Activated T-cell treated with anti-CD3 and anti-CD28 coated beads for 24 hours (primary cell): ENCODE measurements around the gene CLEC2L.

Experiments
- DNase-seq: peaks from one replicate; pipeline ENCODE4 v3.0.0-alpha.2; 2020; ENCODE audit warnings: low read depth

CLEC2L gene

DNA sequence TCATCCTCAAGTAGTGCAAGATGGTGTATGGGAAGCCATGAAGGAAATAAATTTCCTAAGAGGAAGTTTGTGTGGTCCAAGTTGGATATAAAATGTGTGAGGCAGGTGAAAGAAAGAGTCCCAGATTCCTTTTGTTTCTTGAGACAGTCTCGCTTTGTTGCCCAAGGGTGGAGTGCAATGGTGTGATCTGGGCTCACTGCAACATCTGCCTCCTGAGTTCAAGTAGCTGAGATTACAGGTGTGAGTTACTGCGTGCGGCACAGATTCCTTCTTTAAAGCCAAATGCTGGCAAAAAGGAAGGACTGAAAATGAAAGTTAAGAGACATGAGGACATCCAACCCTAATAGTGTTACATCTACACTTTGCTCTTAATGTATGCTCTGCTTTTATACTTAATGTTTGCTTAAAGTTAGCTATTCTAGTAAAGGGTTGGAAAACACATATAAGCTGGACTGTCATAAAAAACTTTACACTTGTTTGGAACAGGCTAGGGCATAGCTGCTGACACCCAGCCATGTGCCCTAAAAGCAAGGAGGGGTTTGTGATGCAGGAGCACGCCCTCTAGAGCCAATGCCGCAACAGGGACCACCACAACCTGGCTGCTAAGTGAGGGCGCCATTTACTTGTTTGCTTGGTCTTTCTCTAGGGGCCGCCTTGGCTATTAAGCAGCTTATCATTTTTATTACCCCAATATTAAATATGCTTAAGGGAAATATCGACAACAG, 34.5 kb downstream of the CLEC2L start:
- DNase-seq: no peak

DNA sequence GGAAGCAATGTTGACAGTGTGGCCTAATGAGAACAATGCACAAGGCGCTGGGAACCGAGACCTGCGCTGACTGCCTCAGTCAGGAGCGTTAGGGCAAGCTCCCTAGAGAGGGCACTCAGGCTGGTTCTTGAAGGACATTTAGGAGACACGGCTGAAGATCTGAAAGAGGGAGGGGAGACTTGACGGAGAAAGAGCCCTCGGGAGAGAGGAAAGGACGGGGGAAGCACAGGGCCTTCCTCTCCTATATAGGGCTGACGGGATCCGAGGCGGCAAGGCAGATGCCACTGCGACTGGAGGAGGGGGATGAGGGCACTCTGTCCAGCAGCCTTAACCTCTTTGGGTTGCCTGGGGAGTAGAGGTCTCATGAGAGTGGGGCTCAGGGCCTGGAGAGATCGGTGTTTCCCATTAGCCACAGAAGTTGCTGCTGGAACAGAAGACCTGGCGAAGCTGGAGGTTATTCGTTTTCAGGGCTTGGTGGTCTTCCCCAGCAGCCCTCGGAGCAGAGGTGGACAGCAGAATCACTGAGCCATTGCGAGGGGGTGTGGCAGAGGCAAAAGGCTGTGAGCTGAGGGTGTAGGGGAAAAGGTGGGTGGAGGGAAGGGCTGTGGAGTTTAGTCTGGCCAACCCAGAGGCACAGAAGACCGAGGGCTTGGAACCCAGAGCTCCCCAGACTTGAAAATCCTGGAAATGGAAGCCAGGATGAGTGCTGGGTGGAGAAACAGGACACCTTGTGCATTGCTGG, 36.0 kb downstream of the CLEC2L start:
- DNase-seq: no peak

DNA sequence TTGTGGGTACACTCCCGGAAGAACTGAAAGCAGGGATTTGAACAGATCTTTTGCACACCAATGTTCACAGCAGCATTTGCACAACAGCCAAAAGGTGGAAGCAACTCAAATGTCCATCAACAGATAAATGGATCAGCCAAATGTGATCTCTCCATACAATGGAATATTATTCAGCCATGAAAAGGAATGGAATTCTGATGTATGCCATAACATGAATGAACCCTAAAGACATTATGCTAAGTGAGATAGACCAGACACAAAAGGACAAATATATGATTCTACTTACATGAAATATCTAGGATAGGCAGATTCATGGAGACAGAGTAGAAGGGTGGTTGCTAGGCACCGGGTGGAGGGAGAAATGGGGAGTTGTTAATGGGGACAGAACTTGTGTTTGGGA, 36.7 kb downstream of the CLEC2L start:
- DNase-seq: no peak

DNA sequence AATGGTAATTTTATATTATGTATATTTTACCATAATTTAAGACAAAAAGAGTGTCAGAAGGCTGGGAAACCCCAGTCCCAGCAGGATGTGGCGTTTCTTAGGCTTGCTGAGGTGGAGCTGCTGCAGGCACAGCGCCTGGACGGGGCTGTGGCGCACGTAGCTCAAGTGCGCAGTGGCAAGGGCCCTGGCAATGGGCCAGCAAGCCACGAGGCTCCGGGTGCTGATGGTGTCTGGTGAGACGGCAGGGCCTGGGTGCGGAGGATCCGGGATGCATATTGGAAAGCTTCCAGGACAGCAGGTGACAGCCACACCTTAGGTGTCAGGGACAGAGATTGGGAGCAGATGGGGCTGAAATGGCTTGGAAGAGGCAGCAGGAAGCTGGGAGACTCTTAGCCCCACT, 37.2 kb downstream of the CLEC2L start:
- no peak for DNase-seq

DNA sequence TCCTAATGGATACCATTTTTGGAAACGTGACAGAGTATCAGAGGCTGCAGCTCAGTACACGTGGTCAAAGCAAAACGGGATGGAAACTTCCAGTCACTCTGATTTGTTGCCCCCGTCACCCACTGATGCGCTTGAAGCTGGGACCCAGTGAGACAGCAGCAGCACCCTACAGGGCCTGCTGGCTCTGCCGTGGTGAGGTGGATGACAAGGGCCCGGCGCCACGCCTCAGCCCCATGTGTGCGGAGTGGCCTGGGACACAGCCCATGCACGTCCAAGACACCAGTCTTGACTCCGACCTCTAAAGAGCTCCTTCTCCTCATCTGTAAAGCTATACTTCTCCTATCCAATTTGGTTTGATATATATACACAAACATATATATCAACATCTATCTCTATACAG, 39.0 kb downstream of the CLEC2L start:
- no peak for DNase-seq

DNA sequence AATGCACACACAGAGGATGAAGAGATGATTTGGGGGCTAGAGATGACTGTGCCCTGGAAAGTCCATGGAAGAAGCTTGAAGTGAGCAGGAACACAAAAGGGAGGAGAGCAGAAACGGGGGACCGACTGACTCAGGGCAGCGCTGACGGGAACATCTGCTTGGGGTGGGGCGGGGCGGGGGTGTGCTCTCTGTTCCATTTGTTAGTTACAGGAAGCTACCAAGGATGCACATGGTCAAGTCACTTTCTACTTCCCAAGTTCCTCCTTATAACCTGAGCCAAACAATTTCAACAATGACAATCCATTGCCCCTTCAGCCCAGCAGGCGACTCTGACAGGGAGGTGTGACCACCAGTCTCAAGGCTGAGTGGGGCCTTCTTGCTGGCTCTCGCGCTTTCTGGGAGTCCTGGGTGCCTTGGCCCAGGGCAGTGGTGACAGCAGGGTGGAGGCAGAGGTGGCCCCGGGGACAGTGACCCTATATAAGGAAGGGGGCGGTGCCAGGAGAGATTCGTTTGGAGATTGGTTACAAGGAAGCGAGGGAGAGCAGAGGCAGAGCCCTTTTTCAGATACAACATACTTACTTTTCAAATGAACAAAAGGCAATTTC, 39.6 kb downstream of the CLEC2L start:
- no peak for DNase-seq

DNA sequence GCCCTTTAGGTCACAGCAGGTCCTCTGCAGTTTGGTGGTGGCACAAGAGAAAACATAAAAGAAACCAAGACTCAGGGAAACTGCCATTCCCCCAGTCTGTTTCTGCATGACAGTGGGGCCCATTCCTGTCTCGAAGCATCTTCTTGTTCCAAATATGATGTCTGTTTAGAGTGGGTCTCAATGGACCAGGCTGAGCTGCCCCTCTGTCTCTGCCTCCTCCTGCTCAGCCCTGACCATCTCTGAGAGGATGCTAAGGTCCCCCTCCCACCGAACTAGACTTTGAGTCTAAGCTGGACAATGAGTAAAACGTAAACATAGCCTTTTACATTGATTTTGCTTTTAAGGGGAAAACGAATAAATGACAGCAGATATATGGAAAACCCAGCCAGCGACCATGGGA, 40.4 kb downstream of the CLEC2L start:
- no peak for DNase-seq

DNA sequence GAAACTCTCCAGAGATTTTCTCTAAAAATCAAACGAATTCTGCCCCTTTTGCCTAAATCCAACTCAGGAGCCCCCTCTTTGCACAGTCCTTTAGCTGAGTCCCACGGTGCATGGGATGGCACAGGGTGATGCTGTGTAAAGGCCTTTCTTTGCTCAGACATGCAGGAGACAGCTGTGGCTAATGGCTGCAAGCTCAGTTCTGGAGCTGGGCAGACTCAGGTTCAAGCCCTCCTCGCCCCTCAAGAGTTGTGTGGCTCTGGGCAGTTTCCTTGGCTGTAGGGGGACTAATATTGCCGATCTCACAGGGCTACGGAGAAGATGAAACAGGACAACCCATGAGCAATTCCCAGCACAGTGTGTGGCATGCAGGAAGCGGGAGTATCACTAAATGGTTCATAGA, 42.6 kb downstream of the CLEC2L start:
- no peak for DNase-seq

DNA sequence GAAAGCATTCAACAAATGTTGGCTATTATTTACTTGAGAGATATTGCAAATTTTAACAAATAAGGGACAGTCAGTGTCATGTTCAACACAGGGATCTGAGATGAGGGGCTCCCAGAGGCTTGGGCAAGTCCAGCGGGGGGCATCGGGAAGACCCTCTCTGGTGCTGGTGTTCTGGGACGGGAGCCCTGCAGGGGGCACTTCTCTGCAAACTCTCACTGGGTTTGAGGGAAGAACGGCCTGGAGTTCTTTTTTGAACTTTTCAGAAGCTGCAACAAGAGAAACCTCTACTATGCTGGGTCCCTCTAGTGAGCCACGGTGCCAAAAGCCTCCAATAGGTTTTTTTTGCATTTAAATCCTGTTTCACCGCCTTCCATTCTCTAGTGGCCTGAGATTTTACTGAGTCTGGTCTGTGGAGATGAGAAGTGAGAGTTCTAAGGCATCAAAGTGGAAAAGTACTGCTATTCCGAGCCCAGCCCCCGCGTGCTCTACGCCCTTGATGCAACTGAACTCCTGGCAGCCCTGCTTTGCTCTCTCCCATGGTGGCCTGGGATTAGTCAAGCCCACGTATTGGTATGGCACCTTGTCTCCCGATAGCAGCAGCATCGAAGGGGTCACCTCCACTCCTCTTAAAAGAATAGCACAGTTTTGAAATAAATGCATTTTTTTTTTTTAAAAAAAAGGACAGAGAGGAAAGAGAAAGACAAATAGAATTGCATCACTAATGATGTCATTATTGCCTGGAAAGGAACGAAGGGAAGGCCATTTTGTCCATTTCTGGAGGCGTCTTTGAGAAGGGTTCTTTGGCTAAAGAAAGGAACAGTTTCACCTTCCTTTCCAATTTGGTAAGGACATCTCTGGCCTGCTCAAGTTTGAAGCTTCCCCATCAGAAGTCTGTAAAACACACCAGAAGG, 43.5 kb downstream of the CLEC2L start:
- DNase-seq: no peak

DNA sequence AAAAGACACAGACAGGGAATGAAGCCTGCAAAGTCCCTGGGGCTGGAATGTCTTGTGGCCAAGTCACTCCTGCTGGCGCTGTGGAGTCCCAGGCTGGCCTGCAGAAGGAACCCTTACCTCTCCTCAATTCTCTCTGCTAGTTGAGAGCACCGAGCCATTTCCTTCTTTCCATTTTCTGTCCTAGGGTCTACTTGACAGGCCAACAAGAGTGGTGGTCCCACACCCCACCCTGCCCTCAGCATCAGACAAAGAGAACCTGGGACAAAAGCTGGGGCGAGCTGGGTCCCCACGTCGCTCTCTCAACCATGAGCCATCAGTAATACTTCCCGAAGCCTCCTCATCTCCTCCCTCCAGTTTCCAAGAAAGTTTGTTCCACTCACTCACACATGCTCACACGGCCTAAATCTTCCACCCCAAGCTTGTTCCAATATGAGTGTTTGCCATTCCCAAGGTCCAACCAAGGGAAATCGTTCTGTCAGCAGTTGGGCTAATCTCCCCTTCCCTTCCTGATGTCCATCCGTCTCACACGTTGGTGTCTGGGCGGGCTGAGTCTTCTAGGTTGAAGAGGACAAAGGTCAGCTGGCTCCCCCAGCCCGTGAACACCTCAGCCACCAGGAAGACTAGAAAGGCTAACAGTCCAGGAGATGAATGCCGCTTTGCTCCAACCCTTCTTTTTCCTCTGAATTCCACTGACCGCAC, 44.3 kb downstream of the CLEC2L start:
- no peak for DNase-seq

DNA sequence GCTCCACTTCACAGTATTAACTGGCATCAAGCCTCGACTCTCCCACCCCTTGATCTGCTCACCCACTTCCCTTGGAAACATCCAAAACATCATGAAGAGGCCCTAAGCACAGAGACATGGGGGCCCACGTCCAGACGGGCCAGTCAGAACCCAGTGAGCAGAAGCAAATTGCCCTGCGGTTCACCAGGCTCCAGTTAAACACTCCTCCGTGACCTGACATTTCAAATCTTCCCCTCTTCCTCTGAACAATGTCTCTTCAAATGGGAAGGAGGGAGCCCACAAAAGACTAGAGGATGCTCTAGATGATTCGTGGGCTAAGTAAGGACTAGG, 44.8 kb downstream of the CLEC2L start:
- DNase-seq: no peak

DNA sequence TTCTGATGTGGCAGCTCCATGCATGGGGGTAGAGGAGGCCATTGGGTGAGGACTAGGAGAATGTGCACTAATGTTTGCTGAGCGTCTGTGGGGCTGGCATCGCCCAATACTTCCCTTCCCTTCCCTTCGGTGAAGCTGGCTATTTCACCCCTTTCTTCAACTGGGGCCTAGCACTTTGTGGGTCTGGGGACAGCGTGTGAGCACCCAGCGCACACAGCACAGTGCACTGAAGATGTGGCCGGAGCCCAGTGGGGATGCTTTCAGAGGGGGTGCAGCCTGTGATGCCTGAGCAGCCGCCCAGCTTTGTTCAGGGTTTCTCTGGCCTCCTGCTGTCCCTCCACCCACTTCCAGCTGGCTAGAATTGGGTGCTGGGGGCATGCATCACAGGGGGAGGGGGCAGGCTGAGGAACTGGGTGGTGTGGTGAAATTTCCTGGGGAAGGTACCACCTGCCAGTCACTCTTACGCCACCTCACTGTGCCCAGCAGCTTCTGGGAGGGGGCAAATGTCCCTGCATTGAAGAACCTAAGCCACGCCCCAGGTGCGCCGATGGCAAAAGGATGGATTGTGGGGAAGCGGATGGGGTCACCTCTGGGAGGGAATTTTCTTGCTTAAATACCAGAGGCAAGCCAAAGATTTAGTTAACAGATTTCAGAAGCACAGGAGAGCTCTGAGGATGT, 45.5 kb downstream of the CLEC2L start:
- no peak for DNase-seq

DNA sequence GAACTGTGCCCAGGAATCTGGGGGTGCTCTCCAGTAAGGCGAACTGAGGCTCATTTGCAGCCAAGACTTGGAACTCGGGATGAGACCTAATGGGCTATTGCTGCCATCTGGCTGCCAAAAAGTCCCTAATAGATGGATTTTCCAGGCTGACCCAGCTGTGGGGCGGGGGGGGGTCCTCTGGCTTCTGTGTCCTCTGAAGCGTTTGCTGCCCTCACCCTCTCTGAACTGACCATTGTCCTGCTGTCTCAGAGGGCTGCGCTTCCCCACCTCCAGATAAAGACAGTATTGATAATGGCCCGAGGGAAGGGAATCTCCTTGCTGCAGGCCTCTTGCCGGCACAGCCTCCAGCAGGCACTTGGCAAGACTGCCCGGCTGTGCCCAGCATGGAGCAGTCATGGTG, 46.6 kb downstream of the CLEC2L start:
- DNase-seq: no peak

DNA sequence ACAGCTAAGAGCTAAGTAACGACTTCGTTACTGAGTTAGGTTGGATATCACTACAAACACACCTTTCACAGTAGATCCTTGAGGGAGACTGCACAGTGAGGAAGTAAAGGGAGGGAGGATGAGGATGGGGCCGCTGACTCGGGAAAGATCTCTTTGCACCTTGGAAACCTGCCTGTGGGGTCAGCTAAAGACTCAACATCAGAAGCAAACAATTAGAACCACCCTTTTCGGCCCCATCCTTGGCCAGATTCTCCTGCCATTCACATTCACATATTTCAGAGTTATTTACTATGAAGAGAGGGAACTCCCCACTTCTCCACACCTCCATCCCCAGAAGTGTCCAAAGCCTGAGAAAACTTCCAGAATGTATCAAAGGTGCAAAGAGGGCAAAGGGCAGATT, 47.1 kb downstream of the CLEC2L start:
- no peak for DNase-seq

DNA sequence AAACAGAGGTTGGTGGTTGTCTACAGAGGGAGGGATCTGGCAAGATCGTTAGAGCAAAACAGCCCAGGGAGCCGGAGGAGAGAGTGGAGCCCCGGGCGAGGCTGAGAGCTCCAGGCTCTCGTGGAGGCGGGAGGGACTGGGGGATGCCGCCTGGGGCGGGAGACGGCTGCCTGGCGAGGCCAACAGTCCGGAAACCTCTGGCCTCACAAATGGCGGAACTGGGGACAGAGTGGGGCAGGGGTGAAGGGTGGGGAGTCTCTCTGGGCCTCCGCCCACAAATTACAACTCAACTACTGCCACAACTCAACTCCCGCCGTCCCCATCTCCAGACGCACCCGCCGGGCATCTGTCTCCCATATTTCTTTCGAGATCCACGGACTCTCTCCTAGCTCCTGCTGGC, 47.7 kb downstream of the CLEC2L start:
- no peak for DNase-seq

DNA sequence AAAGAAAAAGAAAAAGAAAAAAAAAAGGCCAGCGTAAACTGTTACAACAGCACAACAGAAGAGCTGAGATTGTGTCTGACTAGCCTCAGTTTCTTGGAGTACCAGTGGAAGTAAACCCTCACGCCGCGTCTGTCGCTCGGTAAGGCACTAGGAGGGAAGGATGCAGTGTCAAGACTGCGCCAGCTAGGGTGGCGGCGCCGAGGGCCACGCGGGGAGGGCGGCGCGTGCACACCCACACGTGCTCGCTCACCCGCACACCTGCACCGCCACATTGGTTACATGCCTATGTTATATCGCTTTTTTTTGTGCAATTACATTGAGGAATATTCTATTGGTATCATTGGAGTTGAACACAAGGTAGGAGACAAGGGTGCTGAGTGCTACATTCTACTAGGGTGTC, 48.2 kb downstream of the CLEC2L start:
- no peak for DNase-seq

DNA sequence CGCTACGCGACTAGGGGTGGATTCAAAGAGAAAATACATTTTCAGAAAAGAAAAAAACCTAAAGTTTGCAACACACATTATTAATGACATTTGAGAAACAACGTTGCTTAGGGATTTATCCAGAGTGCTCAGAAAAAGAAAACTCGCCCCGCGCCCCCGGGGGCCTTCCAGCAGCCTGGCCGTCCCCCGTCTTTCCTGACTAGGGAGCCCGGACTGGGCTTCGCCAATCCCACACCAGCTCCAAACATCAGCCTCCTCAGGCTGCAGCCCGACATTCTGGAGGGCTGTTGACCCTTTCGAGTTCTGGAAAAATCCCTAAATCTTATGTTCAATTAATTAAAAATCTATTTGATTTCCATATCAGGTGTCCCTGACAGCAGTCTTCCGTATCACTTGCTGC, 48.6 kb downstream of the CLEC2L start:
- DNase-seq: no peak

DNA sequence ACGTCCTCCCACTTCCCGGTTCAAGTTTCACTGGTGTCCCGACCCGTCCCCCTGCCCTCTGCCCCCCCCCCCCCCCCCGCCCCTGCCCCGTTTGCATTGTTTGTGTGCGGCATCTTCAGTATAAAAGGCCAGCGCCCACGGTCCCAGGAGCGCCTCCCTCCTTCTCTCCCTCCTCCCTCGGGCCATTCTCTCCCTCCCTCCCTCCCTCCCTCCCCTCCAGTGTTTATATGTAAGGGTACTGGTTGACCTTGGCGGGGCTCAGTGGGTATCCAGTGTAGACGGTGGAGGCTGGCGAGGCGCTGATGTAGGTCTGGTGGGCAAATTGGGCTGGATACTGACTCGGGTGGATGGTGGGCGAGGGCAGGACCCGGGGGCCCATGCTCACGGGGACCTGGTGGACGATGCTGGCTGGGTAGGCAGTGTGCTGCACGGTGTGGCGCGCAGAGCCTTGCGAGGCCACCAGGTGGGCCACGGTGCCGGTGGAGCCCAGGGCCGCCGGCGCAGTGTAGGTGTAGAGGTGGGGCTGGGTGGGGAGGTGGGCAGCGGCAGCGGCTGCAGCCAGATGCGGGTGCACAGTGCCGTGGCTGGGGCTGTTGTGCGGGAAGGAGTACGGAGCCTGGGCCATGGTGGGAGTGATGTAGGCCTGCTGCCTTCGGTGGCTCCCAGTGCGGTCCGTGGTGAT, 49.4 kb downstream of the CLEC2L start:
- DNase-seq: no peak

DNA sequence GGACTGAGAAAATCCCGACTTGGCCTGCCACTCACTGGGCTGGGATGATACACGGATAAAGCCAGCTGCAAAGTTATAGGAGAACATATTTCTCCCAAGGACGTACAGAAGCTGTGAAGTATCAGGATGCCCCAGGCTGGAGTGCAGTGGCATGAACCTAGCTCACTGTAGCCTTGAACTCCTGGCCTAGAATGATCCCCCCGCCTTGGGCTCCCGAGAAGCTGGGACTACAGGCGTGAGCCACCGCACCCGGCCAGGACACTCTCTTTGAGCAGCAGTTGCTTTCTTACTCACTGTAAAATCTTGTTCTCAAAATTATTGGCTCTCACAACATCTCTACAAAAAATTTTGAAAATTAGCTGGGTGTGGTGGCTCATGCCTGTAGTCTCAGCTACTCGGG, 50.4 kb downstream of the CLEC2L start:
- DNase-seq: no peak

DNA sequence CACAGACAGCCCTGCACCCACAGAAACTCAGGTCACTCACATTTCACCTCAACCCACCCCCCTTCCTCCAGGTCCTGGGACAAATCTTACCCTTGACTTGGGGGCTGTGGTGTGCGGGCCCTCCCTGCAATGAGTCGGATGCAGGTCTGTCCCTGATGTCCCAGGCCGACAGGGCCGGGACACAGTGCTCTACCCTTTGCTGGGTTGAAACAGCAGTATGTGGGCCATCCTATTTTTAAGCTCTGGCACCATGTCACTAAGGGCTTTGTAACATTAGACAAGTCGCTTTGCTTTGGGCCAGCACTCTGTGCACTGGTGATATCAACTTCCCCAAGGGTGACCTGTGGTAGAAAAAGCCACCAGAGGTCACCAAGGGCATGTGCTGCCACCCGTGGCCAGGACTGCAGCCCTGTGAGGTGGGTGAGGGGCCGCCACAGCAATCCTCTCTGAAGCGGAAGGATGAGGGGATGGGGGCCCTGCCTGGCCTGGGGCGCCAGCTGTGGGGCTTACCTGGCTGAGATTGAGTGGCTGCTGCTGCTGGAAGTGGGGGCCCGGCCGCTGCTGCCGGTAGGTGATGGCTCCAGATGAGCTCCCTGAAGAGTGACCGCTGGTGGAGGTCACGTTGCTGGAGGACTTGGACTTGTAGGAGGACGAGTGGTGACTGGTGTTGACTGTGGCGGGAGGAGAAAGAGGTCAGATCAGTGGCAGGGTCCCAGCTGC, 51.3 kb downstream of the CLEC2L start:
- DNase-seq: no peak
